Measurements from ENCODE around the gene CREB5. TPM values are rescaled to one million over a fixed set of nuclear protein-coding genes. Genes with fewer than 3 reads are reported as not detected.

The CREB5 gene
- total RNA-seq, 1 experiment from 2014 or later, result 1.3 TPM

GRCh38 chr7:28487487-28487886 is 75.2 kb downstream of the CREB5 start:
- H3K36me3 Mint-ChIP-seq, result no peaks in the 10 kb centered on the region
- POLR2A ChIA-PET, result no interaction called here
- CTCF ChIA-PET, result no interaction called here
- no peak for ATAC-seq
- DNase-seq (ENCODE audit: low spot score), result no peak
- H3K27me3 Mint-ChIP-seq (ENCODE audit: low read depth), result no peaks in the 10 kb centered on the region
- peaks cover 39% of the 10 kb centered on the region for H3K4me1 Mint-ChIP-seq
- H3K27ac Mint-ChIP-seq, result no peak overlapping the region
- H3K9me3 Mint-ChIP-seq, result no peaks in the 10 kb centered on the region
- H3K4me3 Mint-ChIP-seq, result no peak overlapping the region
- TF ChIP-seq ERG (CRISPR knock-in tag; IDR thresholded peaks at IDR 0.05) (no peak), ATF2 (CRISPR knock-in tag; IDR thresholded peaks at IDR 0.05; ENCODE audit: borderline replicate concordance, low read depth) (no peak), JAZF1 (CRISPR knock-in tag; IDR thresholded peaks at IDR 0.05) (no peak), ZBTB43 (CRISPR knock-in tag; IDR thresholded peaks at IDR 0.05) (no peak), EMX1 (CRISPR knock-in tag; IDR thresholded peaks at IDR 0.05) (no peak)

- peaks cover 32% of the 10 kb centered on the region for H3K4me1 Mint-ChIP-seq
- no peaks in the 10 kb centered on the region for H3K36me3 Mint-ChIP-seq
- H3K27me3 Mint-ChIP-seq (ENCODE audit: low read depth), result no peaks in the 10 kb centered on the region
- POLR2A ChIA-PET, result no interaction called here
- no peak for DNase-seq (ENCODE audit: low spot score)
- no peak overlapping the region for H3K4me3 Mint-ChIP-seq
- H3K9me3 Mint-ChIP-seq, result no peaks in the 10 kb centered on the region
- peak; percentile 30 for ATAC-seq
- CTCF ChIA-PET, result no interaction called here
- H3K27ac Mint-ChIP-seq, result peak overlapping the region; percentile 69
- TF ChIP-seq AFF4 (CRISPR knock-in tag; IDR thresholded peaks at IDR 0.05; ENCODE audit: borderline replicate concordance), result no peak
- TF ChIP-seq ZNF512 (CRISPR knock-in tag; IDR thresholded peaks at IDR 0.05; ENCODE audit: borderline replicate concordance), result no peak
- TF ChIP-seq ZNF138 (CRISPR knock-in tag; conservative IDR thresholded peaks at IDR 0.05), result no peak
- TF ChIP-seq E2F5 (CRISPR knock-in tag; IDR thresholded peaks at IDR 0.05), result no peak
- TF ChIP-seq MXD4 (CRISPR knock-in tag; IDR thresholded peaks at IDR 0.05; ENCODE audit: borderline replicate concordance), result no peak
- TF ChIP-seq USF1 (CRISPR knock-in tag; IDR thresholded peaks at IDR 0.05), result no peak
- no peak for TF ChIP-seq ATF6 (CRISPR knock-in tag; IDR thresholded peaks at IDR 0.05)
- no peak for TF ChIP-seq E2F1 (CRISPR knock-in tag; IDR thresholded peaks at IDR 0.05)
- TF ChIP-seq NR3C1 (CRISPR knock-in tag; conservative IDR thresholded peaks at IDR 0.05; ENCODE audit: low read depth), result no peak
- no peak for TF ChIP-seq SP1 (CRISPR knock-in tag; conservative IDR thresholded peaks at IDR 0.05)
These were observed 75.9 kb downstream of the CREB5 start for GRCh38 chr7:28488061-28488791.
